Measurements from ENCODE around the gene CFAP74.

CFAP74 gene

GRCh38 chr1:1929102-1929638, 74.4 kb downstream of the CFAP74 start:
- no peak for DNase-seq (ENCODE audit: low read depth in 1 of 2, low spot score in 1 of 2)

DNA sequence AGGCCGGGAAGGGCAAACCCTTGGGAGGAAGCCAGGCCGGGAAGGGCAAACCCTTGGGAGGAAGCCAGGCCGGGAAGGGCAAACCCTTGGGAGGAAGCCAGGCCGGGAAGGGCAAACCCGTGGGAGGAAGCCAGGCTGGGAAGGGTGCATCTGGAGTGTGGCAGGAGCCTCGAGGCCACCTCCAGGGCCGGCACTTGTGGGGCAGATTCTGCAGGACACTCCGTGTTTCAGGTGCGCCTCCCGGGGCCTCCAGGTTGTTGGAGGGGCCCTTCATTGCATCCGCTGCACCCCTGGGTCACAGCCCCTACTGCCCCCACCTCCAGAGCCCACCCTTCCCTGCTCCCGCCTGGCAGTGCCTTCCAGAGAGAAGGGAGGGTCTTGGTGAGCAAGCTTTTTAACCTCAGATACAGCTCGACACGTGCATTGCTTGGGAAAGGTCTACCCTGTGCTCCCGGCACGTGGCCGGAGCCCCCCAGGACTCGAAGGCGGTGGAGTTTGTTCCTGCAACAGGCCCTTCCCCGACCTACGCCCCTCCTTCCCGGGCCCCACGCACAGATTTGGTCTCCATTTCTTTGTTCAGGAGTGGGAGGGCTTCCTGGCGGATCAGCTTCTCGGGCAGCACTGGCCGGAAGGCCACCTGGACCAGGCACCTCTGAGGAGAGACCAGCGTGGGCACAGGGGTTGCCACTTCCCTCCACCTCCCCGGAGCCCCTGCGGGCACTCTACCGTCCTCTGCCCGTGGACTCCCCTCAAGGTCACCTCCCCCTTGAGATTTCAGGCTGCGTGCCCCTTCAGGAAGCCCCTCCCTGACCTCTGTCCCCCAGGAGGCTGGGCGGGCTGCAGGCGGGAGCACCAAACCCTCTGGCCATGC, 75.1 kb downstream of the CFAP74 start:
- no peak for DNase-seq (ENCODE audit: low read depth in 1 of 2, low spot score in 1 of 2)

GRCh38 chr1:1927751-1928150, 75.8 kb downstream of the CFAP74 start:
- DNase-seq (ENCODE audit: low read depth in 1 of 2, low spot score in 1 of 2): no peak

- no peak for DNase-seq (ENCODE audit: low read depth in 1 of 2, low spot score in 1 of 2)
These were observed 76.5 kb downstream of the CFAP74 start for GRCh38 chr1:1926886-1927660.

DNA sequence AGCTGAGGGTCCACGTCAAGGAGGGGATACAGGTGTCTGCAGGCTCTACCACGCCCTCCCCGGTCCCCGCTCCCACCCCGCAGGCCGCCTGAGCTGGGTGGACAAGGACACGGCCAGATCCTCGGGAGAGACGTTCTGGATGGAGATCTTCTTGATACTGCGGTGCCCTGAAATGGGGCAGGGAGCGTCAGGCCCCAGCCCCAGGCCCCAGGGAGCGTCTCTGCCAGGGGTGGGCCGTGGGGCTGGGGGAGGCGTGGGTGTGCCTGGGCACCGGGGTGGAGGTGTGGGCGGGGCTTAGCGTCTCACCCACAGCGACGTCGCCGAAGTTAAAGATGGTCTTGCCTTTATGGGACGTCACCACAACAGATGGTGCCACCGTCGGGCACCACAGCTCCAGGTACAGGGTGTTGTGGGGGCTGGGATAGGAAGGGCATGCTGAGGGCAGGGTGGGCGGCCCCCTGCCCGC, 77.2 kb downstream of the CFAP74 start:
- no peak for DNase-seq (ENCODE audit: low read depth in 1 of 2, low spot score in 1 of 2)

DNA sequence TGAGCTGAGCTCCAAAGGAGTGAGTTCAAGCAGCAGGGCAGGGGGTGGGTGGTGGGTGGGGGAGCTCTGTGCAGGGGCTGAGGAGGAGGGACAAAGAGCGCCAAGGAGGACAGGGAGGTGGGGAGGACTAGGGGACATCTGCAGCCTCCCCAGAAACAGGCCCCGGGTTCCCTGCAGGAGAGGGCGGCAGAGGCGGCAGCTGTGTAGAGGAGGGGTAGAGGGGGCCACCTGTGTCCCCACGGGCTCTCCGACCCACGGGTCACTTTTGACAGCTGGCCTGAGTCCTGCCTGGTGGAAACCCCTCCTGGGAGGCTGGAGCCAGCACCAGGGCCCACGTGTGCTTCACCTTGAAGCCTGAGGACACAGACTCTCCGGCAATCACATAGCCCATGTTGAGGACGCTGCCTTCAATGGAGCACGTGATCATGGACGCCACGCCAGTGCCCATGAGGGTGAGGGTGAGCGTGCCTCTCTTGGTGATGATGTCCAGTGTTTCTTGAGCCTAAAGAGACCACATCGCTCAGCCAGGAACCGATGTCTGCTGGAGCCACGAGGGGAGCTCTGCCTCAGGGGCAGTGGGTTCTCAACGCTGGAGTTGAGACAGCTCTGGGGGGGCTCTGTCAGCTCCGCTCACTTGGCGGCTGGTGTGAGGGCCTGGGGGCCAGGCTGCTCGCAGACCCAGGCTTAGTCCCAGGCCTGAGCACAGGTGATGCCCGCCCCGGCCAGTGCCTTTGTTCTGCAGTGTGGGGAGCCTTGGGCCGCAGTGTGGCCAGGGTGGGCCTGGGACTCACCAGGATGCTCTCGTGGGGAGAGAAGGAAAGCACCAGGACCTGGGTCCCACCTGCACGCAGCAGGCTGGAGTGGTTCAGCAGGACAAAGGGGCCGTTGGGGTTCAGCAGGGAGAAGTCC, 77.9 kb downstream of the CFAP74 start:
- DNase-seq (ENCODE audit: low read depth in 1 of 2, low spot score in 1 of 2): no peak

- no peak for DNase-seq (ENCODE audit: low read depth in 1 of 2, low spot score in 1 of 2)
These were observed 78.7 kb downstream of the CFAP74 start for GRCh38 chr1:1924849-1925248.

DNA sequence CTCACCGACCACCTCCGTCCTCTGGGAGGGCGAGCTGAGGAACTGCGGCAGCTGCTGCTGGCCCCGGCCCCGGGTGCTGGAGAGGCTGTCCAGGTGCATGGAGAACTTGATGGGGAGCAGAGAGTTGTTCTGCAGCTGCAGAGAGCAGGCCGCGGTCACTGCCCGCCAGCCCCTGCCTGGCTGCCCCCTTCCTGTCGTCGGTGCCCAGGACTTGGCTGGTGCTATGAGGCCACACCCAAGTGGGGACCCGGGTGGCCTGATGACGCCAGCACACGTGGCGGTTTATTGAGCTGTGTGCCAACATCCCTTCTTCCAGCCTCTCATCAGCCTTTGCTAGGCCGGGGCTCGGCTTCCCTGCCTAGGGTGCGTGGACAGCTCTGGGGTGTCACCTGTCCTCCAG, 79.2 kb downstream of the CFAP74 start:
- no peak for DNase-seq (ENCODE audit: low read depth in 1 of 2, low spot score in 1 of 2)

GRCh38 chr1:1922956-1923833, 80.4 kb downstream of the CFAP74 start:
- no peak for DNase-seq (ENCODE audit: low read depth in 1 of 2, low spot score in 1 of 2)

GRCh38 chr1:1922702-1922955, 81.0 kb downstream of the CFAP74 start:
- no peak for DNase-seq (ENCODE audit: low read depth in 1 of 2, low spot score in 1 of 2)

DNA sequence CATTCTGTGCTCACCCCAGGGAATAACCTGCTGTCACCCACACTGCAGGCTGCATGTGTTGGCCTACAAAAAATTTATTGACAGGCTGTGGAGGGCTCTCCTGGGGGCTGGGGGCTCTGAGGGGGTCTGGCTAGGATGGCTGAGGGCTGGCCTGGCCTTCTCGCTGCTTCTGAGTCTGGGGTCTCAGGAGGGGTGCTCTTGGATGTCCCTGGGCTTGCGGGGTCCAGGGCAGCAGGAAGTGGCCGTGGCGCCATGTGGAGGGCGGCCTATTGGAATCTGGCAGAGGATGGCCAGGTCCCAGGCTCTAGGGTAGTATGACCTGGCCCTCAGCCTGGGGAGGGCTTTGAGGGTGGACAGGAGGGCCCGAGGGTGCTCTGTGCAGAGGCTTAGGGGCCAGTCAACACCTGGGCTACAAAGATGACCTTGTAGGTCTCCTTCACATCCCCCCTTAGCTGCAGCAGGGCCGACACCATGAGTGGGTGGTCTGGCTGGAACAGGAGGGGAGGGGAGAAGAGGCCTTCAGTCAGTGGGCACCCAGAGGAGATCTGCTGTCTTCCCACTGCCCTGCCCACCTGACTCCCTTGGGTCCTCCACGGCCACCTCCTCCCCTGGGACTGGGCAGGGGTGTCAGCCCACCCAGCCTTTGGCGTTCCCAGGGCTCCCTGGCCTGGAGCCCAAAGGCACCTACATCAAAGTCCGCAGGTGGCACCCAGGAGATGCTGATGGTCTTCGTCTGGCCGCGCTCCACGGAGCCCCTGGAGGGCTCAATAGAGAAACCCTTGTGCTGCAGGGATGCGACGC, 81.5 kb downstream of the CFAP74 start:
- no peak for DNase-seq (ENCODE audit: low read depth in 1 of 2, low spot score in 1 of 2)

DNA sequence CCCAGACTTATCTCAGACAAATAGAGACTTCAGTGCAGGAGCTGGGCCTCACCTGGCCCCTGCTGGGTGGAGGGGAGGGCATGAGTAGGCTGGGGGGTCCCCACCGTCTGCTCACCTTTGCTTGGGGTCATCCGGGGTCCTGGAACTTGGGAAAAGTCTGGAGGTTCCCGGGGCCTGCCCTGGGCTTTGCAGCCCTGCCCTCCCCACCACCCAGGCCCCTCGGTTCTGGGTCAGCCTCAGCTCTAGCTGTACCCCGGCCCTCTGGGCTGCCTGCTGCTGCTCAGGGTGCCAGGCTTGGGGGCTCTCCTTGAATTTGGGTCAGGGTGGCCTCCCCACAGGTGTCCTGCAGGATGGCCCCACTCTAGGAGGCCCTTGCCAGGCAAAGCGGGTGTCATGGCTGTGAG, 82.1 kb downstream of the CFAP74 start:
- DNase-seq (ENCODE audit: low read depth in 1 of 2, low spot score in 1 of 2): no peak

DNA sequence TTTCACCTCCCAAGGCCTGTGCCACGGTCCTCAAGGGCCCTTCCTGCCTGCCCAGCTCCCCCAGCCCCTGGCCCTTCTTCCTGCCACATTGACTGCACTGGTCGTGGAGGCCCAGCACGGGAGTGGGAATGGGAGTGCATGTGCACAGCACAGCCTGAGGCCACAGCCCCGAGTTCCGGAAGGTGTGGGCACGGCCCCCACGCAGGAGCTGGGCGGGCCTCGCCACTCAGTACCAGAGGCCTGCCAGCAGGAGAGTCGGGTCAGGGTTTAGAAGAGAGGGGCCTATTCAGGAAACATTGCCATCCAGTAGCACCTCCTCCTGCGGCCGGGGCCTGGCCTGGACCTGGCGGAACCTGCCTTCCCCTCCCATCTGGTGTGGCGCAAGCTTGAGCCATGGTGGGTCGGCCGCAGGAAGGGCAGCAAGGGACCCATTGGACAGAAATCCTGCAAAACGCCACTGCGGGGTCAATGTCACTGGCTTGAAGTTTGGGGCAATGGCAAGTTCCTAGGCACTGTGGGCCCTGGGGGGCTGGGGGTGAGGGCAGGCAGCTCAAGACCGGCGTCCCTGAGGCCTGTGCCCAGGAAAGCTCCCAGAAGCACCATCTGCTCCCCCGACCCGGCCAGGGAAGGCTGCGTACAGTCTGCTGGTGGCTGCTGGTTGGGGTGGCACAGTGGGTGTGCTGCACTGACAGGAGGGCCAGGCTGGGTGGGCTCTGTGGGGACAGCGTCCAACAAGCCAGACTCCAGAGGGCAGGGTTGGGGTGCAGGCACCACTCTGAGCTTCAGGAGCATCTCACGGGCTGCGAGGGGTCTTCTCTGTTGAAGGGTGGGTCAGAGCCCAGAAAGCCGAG, 82.8 kb downstream of the CFAP74 start:
- DNase-seq (ENCODE audit: low read depth in 1 of 2, low spot score in 1 of 2): no peak

DNA sequence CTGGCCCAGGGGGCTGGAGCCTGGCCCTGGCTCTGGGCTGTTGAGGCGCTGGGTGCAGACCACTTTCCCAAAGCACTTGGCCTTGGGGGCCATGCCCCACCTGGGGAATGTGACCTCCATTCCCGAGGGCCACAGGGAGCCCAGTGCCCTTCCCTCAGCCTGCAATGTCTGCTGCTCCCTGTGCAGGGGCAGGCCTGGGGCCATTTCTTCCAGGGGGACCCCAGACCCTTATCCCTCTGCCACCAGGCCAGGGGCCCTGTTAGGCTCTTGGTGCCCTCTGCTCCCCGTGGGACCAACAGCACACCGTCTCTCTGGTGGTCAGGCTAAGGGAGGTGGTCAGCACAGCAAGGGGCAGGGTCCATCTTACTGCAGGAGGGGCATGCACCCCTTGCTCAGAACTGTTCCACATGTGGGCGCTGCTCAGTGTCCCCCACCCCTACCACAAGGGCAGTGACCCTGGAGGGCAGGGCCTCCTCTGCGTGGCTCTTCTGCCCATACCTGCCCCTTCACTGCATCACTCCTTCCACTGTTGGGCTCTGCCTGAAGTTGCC, 83.5 kb downstream of the CFAP74 start:
- DNase-seq (ENCODE audit: low read depth in 1 of 2, low spot score in 1 of 2): no peak

GRCh38 chr1:1919304-1920056, 84.1 kb downstream of the CFAP74 start:
- peak; percentile 93 to 96 for DNase-seq (ENCODE audit: low read depth in 1 of 2, low spot score in 1 of 2)

DNA sequence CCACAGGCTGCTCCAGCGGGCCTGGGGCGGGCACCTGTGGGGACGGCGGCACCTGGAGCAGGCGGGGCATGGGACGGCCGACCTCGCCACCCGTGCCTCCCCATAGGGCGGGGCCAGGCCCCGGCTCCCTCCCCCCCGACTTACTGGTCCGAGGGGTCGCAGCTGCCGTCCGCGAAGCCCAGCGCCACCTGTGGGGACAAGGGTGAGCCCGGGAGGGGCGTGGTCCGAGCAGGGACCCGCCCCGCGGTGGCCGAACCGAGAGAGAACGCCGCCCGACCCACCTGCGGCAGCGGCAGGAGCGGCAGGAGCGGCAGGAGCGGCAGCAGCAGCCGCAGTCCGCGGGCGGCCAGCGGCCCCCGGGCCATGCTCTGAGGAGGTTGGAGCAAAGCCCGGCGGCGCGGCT, 84.7 kb downstream of the CFAP74 start, which contains the start of gene TMEM52:
Gene TMEM52 (minus strand): TSS at position 379 of the 403 bp plus-strand sequence. CDS start 14 bp downstream, at position 365.
- peak in 1 of 2 donors; percentile 24 for DNase-seq (ENCODE audit: low read depth in 1 of 2, low spot score in 1 of 2)
